Measurements from ENCODE around the gene S100A11. TPM values are rescaled to one million over a fixed set of nuclear protein-coding genes. Genes with fewer than 3 reads are reported as not detected.

Gene S100A11
- total and polyA plus RNA-seq, 2 donors (not counting 1 experiment from before 2014, with no cell fraction given): 26.2 to 31.4 TPM

GRCh38 chr1:152009691-152010090 is 27.1 kb downstream of the S100A11 start:
- Histone ChIP-seq H3K9me3 (ENCODE audit: control extremely low read depth in 1 of 3, control insufficient read depth in 2 of 3, insufficient read depth in 1 of 3, low read length in 2 of 3) (no peaks in the 10 kb centered on the region), H3K4me1 (ENCODE audit: control insufficient read depth in 2 of 2, insufficient read depth in 2 of 2, low read length in 2 of 2) (no peaks in the 10 kb centered on the region), H3K27me3 (replicated peaks in 1 of 4; ENCODE audit: control extremely low read depth in 1 of 4, control insufficient read depth in 3 of 4, insufficient read depth in 4 of 4, low read length in 3 of 4) (peaks cover 0 to 23% (median under 1%) of the 10 kb centered on the region in 4 experiments), H2AFZ (ENCODE audit: insufficient read depth, low read depth, low read length, poor library complexity, severe bottlenecking) (no peak overlapping the region), H3K4me3 (ENCODE audit: control extremely low read depth in 1 of 5, extremely low read depth in 1 of 5, insufficient read depth in 1 of 5, low read depth in 2 of 5, low read length in 4 of 5) (no peak overlapping the region), H3K4me2 (replicated peaks; ENCODE audit: low read depth, low read length, poor library complexity, severe bottlenecking) (no peak overlapping the region), H3K9ac (ENCODE audit: low read length) (no peak overlapping the region), H3K36me3 (replicated peaks in 1 of 2; ENCODE audit: control extremely low read depth in 1 of 2, control insufficient read depth in 1 of 2, extremely low read depth in 1 of 2, insufficient read depth in 2 of 2, low read length in 1 of 2) (no peaks in the 10 kb centered on the region), H4K20me1 (ENCODE audit: control insufficient read depth, insufficient read depth, low read length, poor library complexity, severe bottlenecking) (no peaks in the 10 kb centered on the region), H3K79me2 (ENCODE audit: control insufficient read depth, insufficient read depth, low read length) (no peaks in the 10 kb centered on the region), H3K27ac (ENCODE audit: low read length in 2 of 2) (no peak overlapping the region)
- Mint-ChIP-seq H3K27ac (no peak overlapping the region), H3K4me3 (no peak overlapping the region), H3K27me3 (peaks cover 57% of the 10 kb centered on the region), H3K9me3 (ENCODE audit: insufficient read depth) (no peaks in the 10 kb centered on the region), H3K4me1 (no peaks in the 10 kb centered on the region)
- DNase-seq: no peak
- intact Hi-C loops (cut with micrococcal nuclease): no loop called here
- TF ChIP-seq, protein P1, sequence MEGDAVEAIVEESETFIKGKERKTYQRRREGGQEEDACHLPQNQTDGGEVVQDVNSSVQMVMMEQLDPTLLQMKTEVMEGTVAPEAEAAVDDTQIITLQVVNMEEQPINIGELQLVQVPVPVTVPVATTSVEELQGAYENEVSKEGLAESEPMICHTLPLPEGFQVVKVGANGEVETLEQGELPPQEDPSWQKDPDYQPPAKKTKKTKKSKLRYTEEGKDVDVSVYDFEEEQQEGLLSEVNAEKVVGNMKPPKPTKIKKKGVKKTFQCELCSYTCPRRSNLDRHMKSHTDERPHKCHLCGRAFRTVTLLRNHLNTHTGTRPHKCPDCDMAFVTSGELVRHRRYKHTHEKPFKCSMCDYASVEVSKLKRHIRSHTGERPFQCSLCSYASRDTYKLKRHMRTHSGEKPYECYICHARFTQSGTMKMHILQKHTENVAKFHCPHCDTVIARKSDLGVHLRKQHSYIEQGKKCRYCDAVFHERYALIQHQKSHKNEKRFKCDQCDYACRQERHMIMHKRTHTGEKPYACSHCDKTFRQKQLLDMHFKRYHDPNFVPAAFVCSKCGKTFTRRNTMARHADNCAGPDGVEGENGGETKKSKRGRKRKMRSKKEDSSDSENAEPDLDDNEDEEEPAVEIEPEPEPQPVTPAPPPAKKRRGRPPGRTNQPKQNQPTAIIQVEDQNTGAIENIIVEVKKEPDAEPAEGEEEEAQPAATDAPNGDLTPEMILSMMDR (IDR thresholded peaks at IDR 0.05): no peak
- TF ChIP-seq EZH2 (IDR thresholded peaks at IDR 0.05; ENCODE audit: borderline replicate concordance, insufficient read depth, low read depth, low read length, poor library complexity, severe bottlenecking): no peak
- no peak for ATAC-seq (ENCODE audit: low read depth)
- ChIA-PET CTCF (interaction anchor here (0.7 to 9.2 kb wide), 3 partner anchors 10 to 73 kb away, joined by 3 to 54 read pairs (median 3); no protein-coding TSS in a partner anchor), POLR2A (no interaction called here)
- no CpG with 5 or more reads among the region's 1 CpG for WGBS (ENCODE audit: insufficient coverage)

GRCh38 chr1:152007047-152007446 is 29.8 kb downstream of the S100A11 start:
- ATAC-seq (ENCODE audit: low read depth) (no peak), DNase-seq (no peak)
- Mint-ChIP-seq H3K4me1 (no peaks in the 10 kb centered on the region), H3K9me3 (ENCODE audit: insufficient read depth) (no peaks in the 10 kb centered on the region), H3K27ac (no peak overlapping the region), H3K27me3 (peaks cover 48% of the 10 kb centered on the region), H3K4me3 (no peak overlapping the region)
- H3K27me3 ChIP-seq (replicated peaks in 1 of 4; ENCODE audit: control extremely low read depth in 1 of 4, control insufficient read depth in 3 of 4, insufficient read depth in 4 of 4, low read length in 3 of 4): peaks cover 0 to 18% (median 0%) of the 10 kb centered on the region in 4 experiments
- H3K4me2 ChIP-seq (replicated peaks; ENCODE audit: low read depth, low read length, poor library complexity, severe bottlenecking): no peak overlapping the region
- H3K9me3 ChIP-seq (ENCODE audit: control extremely low read depth in 1 of 3, control insufficient read depth in 2 of 3, insufficient read depth in 1 of 3, low read length in 2 of 3): no peaks in the 10 kb centered on the region
- H4K20me1 ChIP-seq (ENCODE audit: control insufficient read depth, insufficient read depth, low read length, poor library complexity, severe bottlenecking): no peaks in the 10 kb centered on the region
- CTCF ChIA-PET: interaction anchor here (0.7 to 16.1 kb wide), 3 partner anchors 10 to 110 kb away, joined by 3 to 341 read pairs (median 3); no protein-coding TSS in a partner anchor
- WGBS (ENCODE audit: insufficient coverage): 100% methylated on average over 1 of the region's 2 CpGs
- no peak overlapping the region for H2AFZ ChIP-seq (ENCODE audit: insufficient read depth, low read depth, low read length, poor library complexity, severe bottlenecking)
- no peaks in the 10 kb centered on the region for H3K79me2 ChIP-seq (ENCODE audit: control insufficient read depth, insufficient read depth, low read length)
- no peak overlapping the region for H3K4me3 ChIP-seq (ENCODE audit: control extremely low read depth in 1 of 5, extremely low read depth in 1 of 5, insufficient read depth in 1 of 5, low read depth in 2 of 5, low read length in 4 of 5)
- TF ChIP-seq, protein P1 (IDR thresholded peaks at IDR 0.05): no peak
- no peak for TF ChIP-seq EZH2 (IDR thresholded peaks at IDR 0.05; ENCODE audit: borderline replicate concordance, insufficient read depth, low read depth, low read length, poor library complexity, severe bottlenecking)
- POLR2A ChIA-PET: no interaction called here
- H3K4me1 ChIP-seq (ENCODE audit: control insufficient read depth in 2 of 2, insufficient read depth in 2 of 2, low read length in 2 of 2): no peaks in the 10 kb centered on the region
- no peaks in the 10 kb centered on the region for H3K36me3 ChIP-seq (replicated peaks in 1 of 2; ENCODE audit: control extremely low read depth in 1 of 2, control insufficient read depth in 1 of 2, extremely low read depth in 1 of 2, insufficient read depth in 2 of 2, low read length in 1 of 2)
- no peak overlapping the region for H3K27ac ChIP-seq (ENCODE audit: low read length in 2 of 2)
- no peak overlapping the region for H3K9ac ChIP-seq (ENCODE audit: low read length)
- intact Hi-C loops (cut with micrococcal nuclease): no loop called here
